BJ (cell line): ENCODE measurements around the gene C19orf33. TPM values are rescaled to one million over a fixed set of nuclear protein-coding genes. Genes with fewer than 3 reads are reported as not detected.

Source experiments
- CTCF ChIA-PET: fragments of 350-600 bp; formaldehyde crosslinking; extraction: SDS; loops from one replicate; lab custom pipeline; 2021; ENCODE audit warnings: antibody characterized with exemption, inconsistent platforms; lab: Yijun Ruan, JAX
- POLR2A ChIA-PET: fragments of 300-600 bp; sonication (Branson Sonifier 250); formaldehyde crosslinking; extraction: SDS; loops from one replicate; lab custom pipeline; 2021; ENCODE audit warnings: antibody characterized with exemption; lab: Charles Lee
- DNase-seq: peaks from one replicate; pipeline ENCODE4 v3.0.0-alpha.2; 2011; ENCODE audit warnings: low read depth
- H3K27me3 ChIP-seq: 2 replicates; pipeline ENCODE4 v1.6.0; 2011; ENCODE audit warnings: low read length; ENCODE audit not compliant: control insufficient read depth, insufficient read depth
- H3K36me3 ChIP-seq: 2 replicates; pipeline ENCODE4 v1.5.1; 2011; ENCODE audit warnings: low read length; ENCODE audit not compliant: control insufficient read depth, insufficient read depth
- H3K4me3 ChIP-seq: 2 replicates; pipeline ENCODE4 v1.5.1; 2011; ENCODE audit warnings: low read depth, mild to moderate bottlenecking, control low read depth, low read length
- CTCF ChIP-seq: IDR thresholded peaks from 2 replicates; pipeline ENCODE4 v1.5.1; 2011; ENCODE audit warnings: low read depth, mild to moderate bottlenecking, control low read depth, inconsistent platforms, low read length, moderate library complexity; ENCODE audit not compliant: insufficient read depth
- polyA plus RNA-seq: library from polyadenylated mRNA; depleted of rRNA; stranded (reverse); fragments of >200 nt; gene quantifications from 2 replicates; pipeline ENCODE4 v1.2.3, GENCODE V29; 2011

C19orf33 gene
- polyA plus RNA-seq, 1 experiment = 0.88 TPM

- DNase-seq = no peak
- Histone ChIP-seq H3K27me3 (no peaks in the 10 kb centered on the region), H3K36me3 (peaks cover 8% of the 10 kb centered on the region), H3K4me3 (no peak overlapping the region)
- ChIA-PET POLR2A (no interaction called here), CTCF (no interaction called here)
- no peak for TF ChIP-seq CTCF
Observed at GRCh38 chr19:38306236-38306635, 2.2 kb downstream of the C19orf33 start.

- CTCF ChIA-PET = no interaction called here
- Histone ChIP-seq H3K27me3 (no peaks in the 10 kb centered on the region), H3K36me3 (peaks cover 8% of the 10 kb centered on the region), H3K4me3 (no peak overlapping the region)
- DNase-seq = no peak
- no peak for TF ChIP-seq CTCF
- POLR2A ChIA-PET = no interaction called here
Observed at GRCh38 chr19:38307076-38307475, 3.0 kb downstream of the C19orf33 start.

GRCh38 chr19:38307597-38307996 lies 3.5 kb downstream of the C19orf33 start:
- ChIA-PET POLR2A (no interaction called here), CTCF (no interaction called here)
- no peak for TF ChIP-seq CTCF
- H3K27me3 ChIP-seq = no peaks in the 10 kb centered on the region
- DNase-seq = no peak
- peaks cover 8% of the 10 kb centered on the region for H3K36me3 ChIP-seq
- no peak overlapping the region for H3K4me3 ChIP-seq

- DNase-seq = no peak
- ChIA-PET POLR2A (no interaction called here), CTCF (no interaction called here)
- H3K36me3 ChIP-seq = peaks cover 8% of the 10 kb centered on the region
- H3K4me3 ChIP-seq = no peak overlapping the region
- no peaks in the 10 kb centered on the region for H3K27me3 ChIP-seq
- TF ChIP-seq CTCF = no peak
Observed at GRCh38 chr19:38308006-38308766, 4.1 kb downstream of the C19orf33 start.

GRCh38 chr19:38308926-38309614 lies 5.0 kb downstream of the C19orf33 start:
- ChIA-PET POLR2A (no interaction called here), CTCF (interaction anchor here (1.0 kb wide), 1 partner anchor 65 kb away, joined by 3 read pairs; no protein-coding TSS in a partner anchor)
- H3K4me3 ChIP-seq = no peak overlapping the region
- H3K27me3 ChIP-seq = no peaks in the 10 kb centered on the region
- TF ChIP-seq CTCF = no peak
- H3K36me3 ChIP-seq = peaks cover 8% of the 10 kb centered on the region
- DNase-seq = no peak
